ENCODE data around the gene LRP2. TPM values are rescaled to one million over a fixed set of nuclear protein-coding genes. Genes with fewer than 3 reads are reported as not detected.
"Not testable (repeated sequence)": the region's sequence is repeated elsewhere in the genome, so short reads cannot be mapped to it uniquely, and the experiment has no call there.

LRP2 gene
- total RNA-seq, 4 donors from 2014 or later = not detected

GRCh38 chr2:169324581-169325260 is 37.6 kb downstream of the LRP2 start:
- DNase-seq (no peak), ATAC-seq (no peak)
- in situ Hi-C loops (cut with MboI; ENCODE audit: low sequenced_read_pairs in 4 of 4) (no loop called here), intact Hi-C loops (cut with DNase I; ENCODE audit: low total_unique reads) (no loop called here)
- Histone ChIP-seq H3K9me3 (no peaks in the 10 kb centered on the region), H3K27ac (no peak overlapping the region), H3K36me3 (no peaks in the 10 kb centered on the region), H3K4me1 (no peaks in the 10 kb centered on the region), H3K4me3 (no peak overlapping the region), H3K27me3 (peaks cover 0 to 5% (median 0%) of the 10 kb centered on the region in 3 donors)
- no peak for TF ChIP-seq POLR2A (IDR thresholded peaks at IDR 0.05)
- TF ChIP-seq CTCF (IDR thresholded peaks at IDR 0.05 in 4 of 5, conservative IDR thresholded peaks at IDR 0.05 in 1 of 5) = no peak

- no peaks in the 10 kb centered on the region for H3K4me1 ChIP-seq
- H3K4me3 ChIP-seq = no peak overlapping the region
- no peaks in the 10 kb centered on the region for H3K9me3 ChIP-seq
- in situ Hi-C loops (cut with MboI; ENCODE audit: low sequenced_read_pairs in 4 of 4) = no loop called here
- ATAC-seq = no peak
- no peaks in the 10 kb centered on the region for H3K27me3 ChIP-seq
- TF ChIP-seq POLR2A (IDR thresholded peaks at IDR 0.05) = no peak
- no peak for TF ChIP-seq CTCF (IDR thresholded peaks at IDR 0.05 in 4 of 5, conservative IDR thresholded peaks at IDR 0.05 in 1 of 5)
- DNase-seq = no peak
- H3K36me3 ChIP-seq = no peaks in the 10 kb centered on the region
- H3K27ac ChIP-seq = no peak overlapping the region
- intact Hi-C loops (cut with DNase I; ENCODE audit: low total_unique reads) = no loop called here
These were observed 38.5 kb downstream of the LRP2 start for GRCh38 chr2:169323841-169324240.

GRCh38 chr2:169320561-169320960 is 41.8 kb downstream of the LRP2 start:
- ATAC-seq (no peak), DNase-seq (no peak)
- H3K27ac ChIP-seq = no peak overlapping the region
- H3K36me3 ChIP-seq = no peaks in the 10 kb centered on the region
- no peaks in the 10 kb centered on the region for H3K27me3 ChIP-seq
- TF ChIP-seq POLR2A (IDR thresholded peaks at IDR 0.05) (no peak), CTCF (IDR thresholded peaks at IDR 0.05 in 4 of 5, conservative IDR thresholded peaks at IDR 0.05 in 1 of 5) (no peak)
- in situ Hi-C loops (cut with MboI; ENCODE audit: low sequenced_read_pairs in 4 of 4) = no loop called here
- intact Hi-C loops (cut with DNase I; ENCODE audit: low total_unique reads) = no loop called here
- no peaks in the 10 kb centered on the region for H3K9me3 ChIP-seq
- no peak overlapping the region for H3K4me3 ChIP-seq
- H3K4me1 ChIP-seq = no peaks in the 10 kb centered on the region

DNA sequence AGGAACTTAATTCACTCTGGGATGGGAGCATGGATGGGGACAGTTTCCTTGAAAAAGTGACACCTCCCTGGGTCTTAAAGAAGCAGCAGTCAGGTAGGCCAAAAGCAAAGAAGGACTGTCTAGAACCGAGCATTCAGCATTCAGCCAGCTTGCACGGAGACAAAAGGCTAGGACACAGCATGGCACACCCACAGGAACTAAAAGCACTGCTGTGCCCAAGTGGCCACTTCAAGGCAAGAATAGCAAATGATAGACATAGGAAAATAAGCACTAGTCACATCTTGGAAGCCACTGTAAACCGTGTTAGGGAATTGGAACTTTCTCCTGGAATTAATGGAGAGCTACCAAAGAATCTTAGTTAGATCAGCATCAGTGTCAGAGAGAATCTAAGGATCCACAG is 47.0 kb downstream of the LRP2 start:
- no peak for DNase-seq
- in situ Hi-C loops (cut with MboI; ENCODE audit: low sequenced_read_pairs in 4 of 4) (no loop called here), intact Hi-C loops (cut with DNase I; ENCODE audit: low total_unique reads) (no loop called here)
- Histone ChIP-seq H3K9me3 (no peaks in the 10 kb centered on the region), H3K36me3 (no peaks in the 10 kb centered on the region), H3K4me3 (no peak overlapping the region), H3K27me3 (no peaks in the 10 kb centered on the region), H3K27ac (no peak overlapping the region), H3K4me1 (no peaks in the 10 kb centered on the region)
- TF ChIP-seq POLR2A (IDR thresholded peaks at IDR 0.05) (no peak), CTCF (IDR thresholded peaks at IDR 0.05 in 4 of 5, conservative IDR thresholded peaks at IDR 0.05 in 1 of 5) (no peak)
- no peak for ATAC-seq

GRCh38 chr2:169308349-169308748 is 54.0 kb downstream of the LRP2 start:
- in situ Hi-C loops (cut with MboI; ENCODE audit: low sequenced_read_pairs in 4 of 4); DNase-seq; H3K36me3 ChIP-seq; H3K4me1 ChIP-seq; H3K27ac ChIP-seq; intact Hi-C loops (cut with DNase I; ENCODE audit: low total_unique reads); ATAC-seq; H3K4me3 ChIP-seq; H3K27me3 ChIP-seq; H3K9me3 ChIP-seq: not testable (repeated sequence)

GRCh38 chr2:169304689-169305088 is 57.6 kb downstream of the LRP2 start:
- intact Hi-C loops (cut with DNase I; ENCODE audit: low total_unique reads); H3K9me3 ChIP-seq; DNase-seq; ATAC-seq; H3K27ac ChIP-seq; H3K4me1 ChIP-seq; H3K27me3 ChIP-seq; H3K4me3 ChIP-seq; in situ Hi-C loops (cut with MboI; ENCODE audit: low sequenced_read_pairs in 4 of 4); H3K36me3 ChIP-seq: not testable (repeated sequence)
